HepG2 (cell line): ENCODE results near the gene KCNQ1OT1. TPM values are rescaled to one million over a fixed set of nuclear protein-coding genes. Genes with fewer than 3 reads are reported as not detected.
A peak's percentile ranks its signal among the peaks of the same experiment; 100 is the strongest.

Experiments
- CBX1 ChIP-seq: IDR thresholded peaks from one replicate; pipeline ENCODE4 v1.6.1; 2016; ENCODE audit warnings: antibody characterized with exemption, low read depth
- ETV5 ChIP-seq: IDR thresholded peaks from 2 replicates; pipeline ENCODE4 v1.6.1; 2018; ENCODE audit warnings: missing biosample characterization, missing genetic modification reagents, inconsistent platforms, borderline replicate concordance
- GPN1 ChIP-seq: sonication (generic); formaldehyde crosslinking; IDR thresholded peaks from 2 replicates; pipeline ENCODE4 v1.5.1; 2020; ENCODE audit warnings: missing genetic modification reagents, borderline replicate concordance
- NPAS2 ChIP-seq: sonication (generic); formaldehyde crosslinking; IDR thresholded peaks from 2 replicates; pipeline ENCODE4 v1.8.0; 2022; ENCODE audit warnings: mild to moderate bottlenecking, missing genetic modification reagents, borderline replicate concordance
- PBX3 ChIP-seq: sonication (generic); formaldehyde crosslinking; IDR thresholded peaks from 2 replicates; pipeline ENCODE4 v1.8.1; 2023; ENCODE audit warnings: missing genetic modification reagents, inconsistent platforms, borderline replicate concordance
- POLR2AphosphoS2 ChIP-seq: IDR thresholded peaks from 2 replicates; pipeline ENCODE4 v1.6.1; 2011; ENCODE audit warnings: low read depth, low read length, improper control_type of control experiment
- RXRA ChIP-seq: sonication (generic); formaldehyde crosslinking; IDR thresholded peaks from 2 replicates; pipeline ENCODE4 v1.5.1; 2020; ENCODE audit warnings: missing genetic modification reagents
- TCF7L2 ChIP-seq: IDR thresholded peaks from 2 replicates; pipeline ENCODE4 v1.6.1; 2011; ENCODE audit warnings: mild to moderate bottlenecking, low read depth, low read length, moderate library complexity
- ZEB1 ChIP-seq: IDR thresholded peaks from 2 replicates; pipeline ENCODE4 v1.6.1; 2012; ENCODE audit warnings: mild to moderate bottlenecking, low read depth, inconsistent platforms; ENCODE audit not compliant: insufficient replicate concordance
- ZFP37 ChIP-seq: sonication (generic); formaldehyde crosslinking; IDR thresholded peaks from 2 replicates; pipeline ENCODE4 v1.4.0; 2020; ENCODE audit warnings: missing genetic modification reagents, borderline replicate concordance
- ZNF124 ChIP-seq: sonication (generic); formaldehyde crosslinking; IDR thresholded peaks from 2 replicates; pipeline ENCODE4 v1.4.0; 2020; ENCODE audit warnings: missing genetic modification reagents
- ZNF180 ChIP-seq: sonication (generic); formaldehyde crosslinking; IDR thresholded peaks from 2 replicates; pipeline ENCODE4 v1.4.0; 2020; ENCODE audit warnings: low read depth, missing genetic modification reagents, borderline replicate concordance
- ZNF407 ChIP-seq: sonication (generic); formaldehyde crosslinking; IDR thresholded peaks from one replicate; pipeline ENCODE4 v1.5.1; 2020; ENCODE audit warnings: mild to moderate bottlenecking, missing genetic modification reagents; ENCODE audit errors: not compliant biosample characterization
- ZNF451 ChIP-seq: sonication (generic); formaldehyde crosslinking; IDR thresholded peaks from 2 replicates; pipeline ENCODE4 v1.5.0; 2020; ENCODE audit warnings: mild to moderate bottlenecking, missing genetic modification reagents
- ZNF580 ChIP-seq: IDR thresholded peaks from 2 replicates; pipeline ENCODE4 v1.6.1; 2016; ENCODE audit warnings: low read depth, borderline replicate concordance
- ZNF597 ChIP-seq: sonication (generic); formaldehyde crosslinking; IDR thresholded peaks from 2 replicates; pipeline ENCODE4 v1.5.0; 2020; ENCODE audit warnings: missing genetic modification reagents
- ZNF678 ChIP-seq: sonication (generic); formaldehyde crosslinking; IDR thresholded peaks from 2 replicates; pipeline ENCODE4 v1.4.0; 2020; ENCODE audit warnings: mild to moderate bottlenecking, missing genetic modification reagents
- ZSCAN5A ChIP-seq: sonication (generic); formaldehyde crosslinking; IDR thresholded peaks from 2 replicates; pipeline ENCODE4 v1.8.0; 2022; ENCODE audit warnings: mild to moderate bottlenecking, missing genetic modification reagents, borderline replicate concordance
- polyA plus RNA-seq, 8 experiments: library from polyadenylated mRNA; depleted of rRNA in 3 of 8; stranded (reverse) in 7 of 8; unstranded in 1 of 8; fragments of >200 nt; fragmentation: Illumina TruSeq in 4 of 8; extraction: Trizol in 4 of 8; gene quantifications; 2 replicates each; pipeline versions ENCODE4 v1.2.1 to v1.2.3, GENCODE V29; 2011 to 2016; ENCODE audit warnings: low read depth in 4 of 8, missing spikeins in 1 of 8, mixed read lengths in 1 of 8; ENCODE audit not compliant: insufficient read depth in 1 of 8
- total RNA-seq, 5 experiments: library from RNA; depleted of rRNA; stranded (reverse); fragments of >200 nt; fragmentation: Illumina TruSeq; extraction: Trizol; gene quantifications; 2 replicates each; pipeline ENCODE4 v1.2.3, GENCODE V29; 2016; ENCODE audit warnings: low read depth in 1 of 5

The KCNQ1OT1 gene
- total and polyA plus RNA-seq, 2 of the 13 experiments (the other 11 are each of a cell fraction or from before 2014, with no cell fraction given): 1.3 to 18.9 TPM

GRCh38 chr11:2651054-2651617 lies 48.7 kb downstream of the KCNQ1OT1 start (continued):
- TF ChIP-seq ZNF407 (CRISPR knock-in tag) (no peak), ETV5 (CRISPR knock-in tag) (no peak), ZNF451 (CRISPR knock-in tag) (no peak), ZNF580 (no peak), RXRA (CRISPR knock-in tag) (no peak), ZNF180 (CRISPR knock-in tag) (no peak), GPN1 (CRISPR knock-in tag) (no peak), PBX3 (CRISPR knock-in tag) (no peak), TCF7L2 (no peak), ZEB1 (no peak), CBX1 (peak; percentile 37), ZNF124 (CRISPR knock-in tag) (no peak), ZSCAN5A (no peak), POLR2AphosphoS2 (0 out of 2 replicates have a peak, but pooled peaks have one; percentile 52), ZNF597 (CRISPR knock-in tag) (no peak), ZFP37 (CRISPR knock-in tag) (no peak), NPAS2 (no peak), ZNF678 (CRISPR knock-in tag) (no peak)
